NCI-H1092 (cell line): ENCODE results near the gene APOBEC3H.

Source experiments
- DNase-seq: peaks from one replicate; lab custom pipeline; 2025; lab: John Stamatoyannopoulos, UW

The APOBEC3H gene

GRCh38 chr22:39081016-39081415 lies 16.0 kb upstream of the APOBEC3H start:
- no peak for DNase-seq

GRCh38 chr22:39081598-39081997 lies 15.4 kb upstream of the APOBEC3H start:
- DNase-seq, result no peak

GRCh38 chr22:39083212-39084165 lies 13.6 kb upstream of the APOBEC3H start:
- DNase-seq, result no peak

- no peak for DNase-seq
These were observed 12.4 kb upstream of the APOBEC3H start for GRCh38 chr22:39084666-39085065.

GRCh38 chr22:39087098-39087497 lies 9.9 kb upstream of the APOBEC3H start:
- no peak for DNase-seq

GRCh38 chr22:39087881-39088684 lies 9.0 kb upstream of the APOBEC3H start:
- no peak for DNase-seq

GRCh38 chr22:39088685-39089032 lies 8.4 kb upstream of the APOBEC3H start:
- no peak for DNase-seq

- DNase-seq, result no peak
These were observed 7.1 kb upstream of the APOBEC3H start for GRCh38 chr22:39089928-39090327.

GRCh38 chr22:39090426-39091064 lies 6.5 kb upstream of the APOBEC3H start:
- DNase-seq, result no peak

- DNase-seq, result no peak
These were observed 5.6 kb upstream of the APOBEC3H start for GRCh38 chr22:39091126-39092081.

- DNase-seq, result no peak
These were observed 4.8 kb upstream of the APOBEC3H start for GRCh38 chr22:39092111-39092862.

- no peak for DNase-seq
These were observed 2.2 kb upstream of the APOBEC3H start for GRCh38 chr22:39094717-39095389.

- DNase-seq, result no peak
These were observed 1.1 kb upstream of the APOBEC3H start for GRCh38 chr22:39095971-39096370.

GRCh38 chr22:39098026-39098425 lies 982 bp downstream of the APOBEC3H start:
- no peak for DNase-seq

- DNase-seq, result no peak
These were observed 1.5 kb downstream of the APOBEC3H start for GRCh38 chr22:39098576-39098975.

GRCh38 chr22:39101226-39101625 lies 4.2 kb downstream of the APOBEC3H start:
- DNase-seq, result no peak

- no peak for DNase-seq
These were observed 6.4 kb downstream of the APOBEC3H start for GRCh38 chr22:39103431-39103830.

- no peak for DNase-seq
These were observed 9.3 kb downstream of the APOBEC3H start for GRCh38 chr22:39106326-39106725.

- DNase-seq, result no peak
These were observed 11.4 kb downstream of the APOBEC3H start for GRCh38 chr22:39108487-39108886.

GRCh38 chr22:39109361-39109760 lies 12.3 kb downstream of the APOBEC3H start:
- no peak for DNase-seq
